SK-N-DZ (cell line): Measurements from ENCODE around the gene TIAM1.

Experiments used
- DNase-seq: peaks from one replicate; pipeline ENCODE4 v3.0.0-alpha.2; 2015; ENCODE audit warnings: low spot score

The TIAM1 gene

GRCh38 chr21:31331231-31331630 is 12.8 kb downstream of the TIAM1 start:
- DNase-seq, result no peak

DNA sequence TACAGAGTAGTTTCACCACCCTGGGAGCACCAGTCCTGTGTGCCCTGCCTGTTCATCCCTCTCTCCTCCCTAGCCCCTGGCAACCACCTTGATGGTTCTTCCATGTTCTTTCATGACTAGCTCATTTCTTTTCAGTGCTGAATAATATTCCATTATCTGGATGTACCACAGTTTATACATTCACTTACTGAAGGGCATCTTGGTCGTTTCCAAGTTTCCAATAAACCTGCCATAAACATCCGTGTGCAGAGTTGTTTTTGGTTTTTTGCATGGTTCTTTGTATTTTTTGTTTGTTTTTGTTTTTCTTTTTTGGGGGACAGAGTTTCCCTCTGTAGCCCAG is 13.9 kb downstream of the TIAM1 start:
- DNase-seq, result no peak

DNA sequence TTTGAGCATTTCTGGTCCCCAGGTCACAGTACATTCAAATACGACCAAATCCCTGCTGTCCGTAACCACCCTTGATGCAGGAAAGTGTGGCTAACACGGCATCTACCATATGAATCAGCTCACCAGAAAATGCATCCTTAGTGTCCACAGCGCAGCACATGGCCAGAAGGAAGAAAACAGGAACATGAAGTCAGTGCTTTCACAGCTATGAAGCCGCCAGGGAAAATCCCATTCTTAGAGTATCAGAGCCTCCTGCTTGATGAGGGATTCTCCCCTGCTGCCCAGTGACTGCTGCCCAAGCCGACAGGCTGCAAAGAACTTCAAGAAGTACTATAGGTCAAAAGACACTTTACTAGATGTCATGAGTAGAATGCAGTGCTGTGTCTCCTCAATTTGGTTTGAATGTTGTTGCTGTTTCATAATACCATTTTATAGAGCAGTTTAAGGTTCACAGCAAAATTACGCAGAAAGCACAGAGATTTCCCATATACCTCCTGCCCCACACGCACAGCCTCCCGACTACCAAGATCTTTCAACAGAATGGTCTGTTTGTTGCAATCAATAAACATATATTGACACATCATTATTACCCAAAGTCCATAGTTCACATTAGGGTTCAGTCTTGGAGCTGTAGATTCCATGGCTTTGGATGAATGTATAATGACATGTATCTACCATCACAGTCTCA is 14.5 kb downstream of the TIAM1 start:
- no peak for DNase-seq

GRCh38 chr21:31326522-31327242 is 17.4 kb downstream of the TIAM1 start:
- DNase-seq, result no peak

DNA sequence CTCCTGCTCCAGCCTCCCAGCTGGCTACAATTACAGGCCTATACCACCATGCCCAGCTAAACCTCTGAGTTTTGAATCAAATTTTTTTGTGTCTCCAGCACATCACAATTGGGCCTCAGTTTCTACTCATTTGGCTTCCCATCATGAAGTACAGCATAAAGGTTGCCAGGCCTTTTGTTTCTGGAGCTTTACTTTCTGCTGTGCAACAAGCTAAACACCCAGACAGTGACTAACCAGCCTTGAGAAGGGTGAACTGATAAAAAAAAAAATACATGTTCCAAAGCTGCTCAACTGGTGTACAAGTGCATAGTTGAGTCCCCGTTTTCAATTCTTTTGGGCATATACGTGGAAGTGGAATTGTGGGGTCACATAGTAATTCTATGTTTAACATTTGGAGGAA is 25.1 kb downstream of the TIAM1 start:
- DNase-seq, result no peak

DNA sequence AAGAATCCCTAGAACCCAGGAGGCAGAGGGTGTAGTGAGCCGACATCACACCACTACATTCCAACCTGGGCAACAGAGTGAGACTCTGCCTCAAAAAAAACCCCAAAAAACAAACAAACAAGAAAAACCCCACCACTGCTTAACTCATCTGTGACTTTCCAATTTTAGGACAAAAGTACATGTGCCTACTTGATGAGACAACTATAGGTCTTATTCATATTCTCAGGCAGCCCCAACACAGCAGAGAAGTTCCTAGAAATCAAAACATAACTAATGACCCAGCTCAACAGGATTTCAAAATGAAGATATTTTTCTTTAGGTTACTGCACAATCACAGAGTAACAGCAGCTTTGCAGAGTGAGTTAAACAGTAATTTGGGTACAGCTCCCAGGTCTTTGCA is 26.4 kb downstream of the TIAM1 start:
- no peak for DNase-seq

GRCh38 chr21:31316488-31317169 is 27.4 kb downstream of the TIAM1 start:
- DNase-seq, result no peak

GRCh38 chr21:31316072-31316471 is 28.0 kb downstream of the TIAM1 start:
- DNase-seq, result no peak

DNA sequence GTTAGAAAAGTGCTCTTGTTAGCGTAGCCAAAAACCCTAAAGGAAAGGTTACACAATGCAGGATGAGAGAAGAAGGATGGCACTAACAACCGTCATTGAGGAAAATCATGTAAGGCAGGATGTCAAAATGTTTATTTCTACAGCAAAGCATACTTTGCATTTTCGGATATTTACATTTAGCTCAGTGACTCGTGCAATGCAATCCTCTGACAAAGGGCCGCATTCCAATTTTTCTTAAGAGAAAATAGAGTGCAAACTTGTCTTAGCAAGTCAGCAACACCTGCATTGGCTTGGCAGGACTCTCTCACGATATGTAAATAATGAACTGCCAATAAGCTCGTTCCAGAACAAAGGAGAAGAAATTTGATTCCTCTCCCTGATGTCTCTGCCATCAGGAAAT is 33.3 kb downstream of the TIAM1 start:
- no peak for DNase-seq

- DNase-seq, result no peak
These were observed 35.5 kb downstream of the TIAM1 start for GRCh38 chr21:31308584-31308983.

GRCh38 chr21:31305888-31306287 is 38.2 kb downstream of the TIAM1 start:
- no peak for DNase-seq

- DNase-seq, result no peak
These were observed 44.5 kb downstream of the TIAM1 start for GRCh38 chr21:31299291-31300147.

GRCh38 chr21:31298618-31299269 is 45.3 kb downstream of the TIAM1 start:
- DNase-seq, result no peak

GRCh38 chr21:31297806-31298205 is 46.3 kb downstream of the TIAM1 start:
- no peak for DNase-seq

DNA sequence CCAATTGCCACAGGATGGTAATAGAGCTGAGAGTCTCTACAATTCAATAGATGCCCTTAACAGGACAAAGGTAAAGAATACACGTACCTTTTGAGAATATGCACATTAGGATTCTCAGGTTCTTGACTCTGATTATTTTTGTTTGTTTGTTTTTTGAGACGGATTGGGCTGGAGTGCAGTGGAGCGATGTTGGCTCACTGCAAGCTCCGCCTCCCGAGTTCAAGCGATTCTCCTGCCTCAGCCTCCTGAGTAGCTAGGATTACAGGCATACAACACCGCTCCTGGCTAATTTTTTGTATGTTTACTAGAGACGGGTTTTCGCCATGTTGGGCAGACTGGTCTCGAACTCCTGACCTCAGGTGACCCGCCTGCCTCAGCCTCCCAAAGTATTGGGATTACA is 48.4 kb downstream of the TIAM1 start:
- no peak for DNase-seq

DNA sequence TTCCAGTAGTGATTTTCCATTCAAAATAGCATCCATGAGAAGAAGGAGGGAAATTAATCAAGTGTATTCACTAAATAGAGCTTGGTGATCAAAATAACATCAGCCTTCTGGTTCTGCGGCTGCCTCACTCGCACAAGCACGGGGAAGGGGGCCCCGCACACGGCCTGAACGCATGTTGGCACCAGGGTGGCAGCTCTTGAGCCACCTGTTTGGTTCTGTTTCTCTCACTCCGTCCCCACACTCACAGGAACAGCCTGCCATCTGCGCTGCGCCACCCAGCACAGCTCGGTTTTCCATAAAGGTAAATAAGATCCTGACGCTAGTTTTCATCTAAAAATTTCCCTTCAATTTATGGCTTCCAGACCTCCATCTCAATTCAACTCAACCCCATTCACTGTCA is 49.4 kb downstream of the TIAM1 start:
- DNase-seq, result no peak

DNA sequence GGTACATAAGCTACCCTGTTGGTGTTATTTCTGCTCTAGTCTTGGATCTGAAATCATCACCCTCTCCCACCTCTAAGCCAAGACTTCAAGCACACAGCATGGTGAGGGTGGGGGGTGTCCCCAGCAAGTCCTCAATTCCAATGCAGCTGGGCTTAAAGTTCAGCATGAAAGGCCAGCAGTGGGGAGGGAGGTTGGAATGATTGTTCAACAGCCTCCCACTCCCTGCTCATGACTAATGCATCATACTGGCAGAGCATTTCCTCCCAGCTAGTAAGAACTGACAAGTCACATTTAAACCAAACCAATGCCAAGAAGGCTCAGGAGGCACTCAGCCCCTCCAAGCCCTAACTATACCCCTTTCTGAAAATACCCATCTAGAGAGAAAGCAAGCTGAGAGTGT is 50.1 kb downstream of the TIAM1 start:
- DNase-seq, result no peak

DNA sequence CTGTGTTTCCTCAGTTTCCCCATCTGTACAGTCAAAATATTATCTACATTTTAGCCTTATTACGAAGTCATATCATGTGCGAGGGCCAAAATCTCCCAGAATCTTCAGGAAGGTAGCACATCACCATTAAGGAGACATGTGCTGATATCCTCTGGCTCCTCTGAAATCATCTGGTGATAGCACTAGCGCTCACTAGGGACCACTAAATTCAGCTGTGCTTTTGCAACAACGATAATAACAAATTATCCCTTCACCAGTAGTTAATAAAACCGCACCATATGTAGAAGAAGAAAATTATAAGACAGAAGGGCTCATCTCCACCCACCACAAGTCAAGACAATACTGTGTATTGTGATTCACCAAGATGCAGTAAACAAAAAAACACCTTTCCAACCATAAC is 53.3 kb downstream of the TIAM1 start:
- no peak for DNase-seq

GRCh38 chr21:31289702-31290101 is 54.4 kb downstream of the TIAM1 start:
- no peak for DNase-seq

DNA sequence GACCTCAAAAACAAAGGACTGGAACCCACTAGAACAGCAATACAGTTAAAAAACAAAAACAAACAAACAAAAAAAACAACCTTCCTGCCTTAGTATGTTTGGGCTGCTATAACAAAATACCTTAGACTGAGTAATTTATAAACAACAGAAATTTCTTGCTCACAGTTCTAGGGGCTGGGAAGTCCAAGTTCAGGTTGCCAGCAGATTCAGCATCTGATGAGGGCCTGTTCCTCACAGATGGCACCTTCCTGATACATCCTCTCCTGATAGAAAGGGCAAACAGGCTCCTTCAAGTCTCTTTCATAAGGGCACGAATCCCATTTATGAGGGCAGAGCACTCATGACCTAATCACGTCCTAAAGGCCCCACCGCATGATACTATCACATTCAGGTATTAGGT is 55.9 kb downstream of the TIAM1 start:
- DNase-seq, result no peak

DNA sequence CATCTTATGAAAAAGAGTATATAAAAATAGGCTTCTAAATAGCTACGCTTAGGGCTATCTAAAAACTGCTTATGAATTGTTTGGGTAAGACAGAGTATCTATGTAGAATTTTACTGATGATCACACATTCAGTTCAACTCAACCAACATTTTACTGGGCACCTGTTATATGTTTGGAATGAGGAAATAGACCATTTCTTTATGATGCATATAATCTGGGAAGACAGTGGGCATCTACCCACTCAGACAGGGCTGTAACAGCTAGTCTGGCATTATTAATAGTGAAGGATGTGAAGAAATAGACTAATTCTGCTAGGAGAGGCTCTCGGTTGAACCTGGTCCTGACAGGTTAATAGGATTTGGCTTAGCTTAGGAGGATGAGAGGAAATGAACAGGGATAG is 56.9 kb downstream of the TIAM1 start:
- no peak for DNase-seq

GRCh38 chr21:31286621-31287020 is 57.4 kb downstream of the TIAM1 start:
- no peak for DNase-seq
